ENCODE data around the gene F8.

- no peak for TF ChIP-seq EZH2 (IDR thresholded peaks at IDR 0.05)
- no peak for TF ChIP-seq CTCF (IDR thresholded peaks at IDR 0.05 in 2 of 3, conservative IDR thresholded peaks at IDR 0.05 in 1 of 3; ENCODE audit: borderline replicate concordance in 1 of 3, insufficient read depth in 1 of 3, low read depth in 2 of 3, low read length in 2 of 3)
- no peak for TF ChIP-seq MAX (IDR thresholded peaks at IDR 0.05)
- no peak for TF ChIP-seq POLR2A (IDR thresholded peaks at IDR 0.05; ENCODE audit: borderline replicate concordance, extremely low read depth, insufficient read depth, insufficient read length)
- TF ChIP-seq ATF3 (IDR thresholded peaks at IDR 0.05) = no peak
- no peak for TF ChIP-seq TCF7L2 (IDR thresholded peaks at IDR 0.05; ENCODE audit: borderline replicate concordance, extremely low read depth, insufficient read depth, insufficient read length)
- TF ChIP-seq POLR2AphosphoS5 (IDR thresholded peaks at IDR 0.05; ENCODE audit: low read depth, low read length) = no peak
These were observed 195.1 kb downstream of the F8 start for GRCh38 chrX:154827194-154828015.
